K562 (cell line): ENCODE data around the gene EFNA1. TPM values are rescaled to one million over a fixed set of nuclear protein-coding genes. Genes with fewer than 3 reads are reported as not detected.

Experiments
- CBX1 ChIP-seq: sonication (generic); IDR thresholded peaks from 2 replicates; pipeline ENCODE4 v1.6.1; 2016; ENCODE audit warnings: antibody characterized with exemption, low read depth, mild to moderate bottlenecking
- HIVEP1 ChIP-seq: fragments of 250-450 bp; sonication (Bioruptor Pico); IDR thresholded peaks from 2 replicates; pipeline ENCODE4 v1.4.0; 2020; ENCODE audit warnings: mild to moderate bottlenecking
- HMBOX1 ChIP-seq: sonication (generic); IDR thresholded peaks from 2 replicates; pipeline ENCODE4 v1.6.1; 2016
- TRIM24 ChIP-seq, 2 experiments: fragments of 450-650 bp; IDR thresholded peaks; 2 replicates each; pipeline ENCODE4 v1.6.1; 2016
- ZNF764 ChIP-seq: fragments of 250-450 bp; sonication (Bioruptor Pico); IDR thresholded peaks from 2 replicates; pipeline ENCODE4 v1.4.0; 2020; ENCODE audit warnings: low read depth, mild to moderate bottlenecking, moderate library complexity
- polyA plus RNA-seq, 8 experiments: library from polyadenylated mRNA; depleted of rRNA in 4 of 8; stranded (reverse) in 5 of 8; unstranded in 3 of 8; fragments of >200 nt; fragmentation: Nextera tagmentation in 2 of 8; fragmentation: Illumina TruSeq in 1 of 8; extraction: Ambion mirVana in 2 of 8; extraction: Trizol in 1 of 8; gene quantifications; 2 replicates each; pipeline versions ENCODE4 v1.2.1 to v1.2.3, GENCODE V29; 2011 to 2014; ENCODE audit warnings: inconsistent platforms in 1 of 8, missing spikeins in 1 of 8
- total RNA-seq, 7 experiments: library from RNA; depleted of rRNA in 6 of 7; stranded (reverse); fragments of >200 nt in 6 of 7; fragmentation: Illumina TruSeq in 2 of 7; extraction: Trizol in 2 of 7; gene quantifications; 2 replicates each; pipeline versions ENCODE4 v1.2.1 to v1.2.3, GENCODE V29; 2011 to 2021; ENCODE audit warnings: low replicate concordance in 1 of 7
- TF ChIP-seq, protein P1 (sequence below): fragments of 450-650 bp; IDR thresholded peaks from 2 replicates; pipeline ENCODE4 v1.6.1; 2017; ENCODE audit warnings: antibody characterized with exemption, mild to moderate bottlenecking
- TF ChIP-seq, protein P2 (sequence below), 2 experiments: fragments of 450-650 bp; IDR thresholded peaks; 2 replicates each; pipeline ENCODE4 v1.6.1; 2016; ENCODE audit warnings: mild to moderate bottlenecking in 2 of 2, borderline replicate concordance in 1 of 2, low read depth in 1 of 2, moderate library complexity in 1 of 2
- TF ChIP-seq, protein P3 (sequence below): fragments of 450-650 bp; formaldehyde crosslinking; IDR thresholded peaks from 2 replicates; pipeline ENCODE4 v1.4.0; 2022; ENCODE audit warnings: mild to moderate bottlenecking, moderate library complexity

EFNA1 gene
- total and polyA plus RNA-seq, 9 of the 15 experiments (the other 6 are each of a cell fraction or from before 2014, with no cell fraction given): 2.1 to 9.3 (median 3.0) TPM

GRCh38 chr1:155135415-155136028 is 7.8 kb downstream of the EFNA1 start, which contains the start of gene SLC50A1 (continued):
- TF ChIP-seq, protein P1, sequence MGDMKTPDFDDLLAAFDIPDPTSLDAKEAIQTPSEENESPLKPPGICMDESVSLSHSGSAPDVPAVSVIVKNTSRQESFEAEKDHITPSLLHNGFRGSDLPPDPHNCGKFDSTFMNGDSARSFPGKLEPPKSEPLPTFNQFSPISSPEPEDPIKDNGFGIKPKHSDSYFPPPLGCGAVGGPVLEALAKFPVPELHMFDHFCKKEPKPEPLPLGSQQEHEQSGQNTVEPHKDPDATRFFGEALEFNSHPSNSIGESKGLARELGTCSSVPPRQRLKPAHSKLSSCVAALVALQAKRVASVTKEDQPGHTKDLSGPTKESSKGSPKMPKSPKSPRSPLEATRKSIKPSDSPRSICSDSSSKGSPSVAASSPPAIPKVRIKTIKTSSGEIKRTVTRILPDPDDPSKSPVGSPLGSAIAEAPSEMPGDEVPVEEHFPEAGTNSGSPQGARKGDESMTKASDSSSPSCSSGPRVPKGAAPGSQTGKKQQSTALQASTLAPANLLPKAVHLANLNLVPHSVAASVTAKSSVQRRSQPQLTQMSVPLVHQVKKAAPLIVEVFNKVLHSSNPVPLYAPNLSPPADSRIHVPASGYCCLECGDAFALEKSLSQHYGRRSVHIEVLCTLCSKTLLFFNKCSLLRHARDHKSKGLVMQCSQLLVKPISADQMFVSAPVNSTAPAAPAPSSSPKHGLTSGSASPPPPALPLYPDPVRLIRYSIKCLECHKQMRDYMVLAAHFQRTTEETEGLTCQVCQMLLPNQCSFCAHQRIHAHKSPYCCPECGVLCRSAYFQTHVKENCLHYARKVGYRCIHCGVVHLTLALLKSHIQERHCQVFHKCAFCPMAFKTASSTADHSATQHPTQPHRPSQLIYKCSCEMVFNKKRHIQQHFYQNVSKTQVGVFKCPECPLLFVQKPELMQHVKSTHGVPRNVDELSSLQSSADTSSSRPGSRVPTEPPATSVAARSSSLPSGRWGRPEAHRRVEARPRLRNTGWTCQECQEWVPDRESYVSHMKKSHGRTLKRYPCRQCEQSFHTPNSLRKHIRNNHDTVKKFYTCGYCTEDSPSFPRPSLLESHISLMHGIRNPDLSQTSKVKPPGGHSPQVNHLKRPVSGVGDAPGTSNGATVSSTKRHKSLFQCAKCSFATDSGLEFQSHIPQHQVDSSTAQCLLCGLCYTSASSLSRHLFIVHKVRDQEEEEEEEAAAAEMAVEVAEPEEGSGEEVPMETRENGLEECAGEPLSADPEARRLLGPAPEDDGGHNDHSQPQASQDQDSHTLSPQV: peak; percentile 64
- TF ChIP-seq TRIM24 (IDR thresholded peaks at IDR 0.05) (no peak), ZNF764 (CRISPR knock-in tag) (peak; percentile 88), HIVEP1 (CRISPR knock-in tag) (no peak), CBX1 (0 out of 2 replicates have a peak, but pooled peaks have one; percentile 39), HMBOX1 (no peak)
- TF ChIP-seq, protein P2, sequence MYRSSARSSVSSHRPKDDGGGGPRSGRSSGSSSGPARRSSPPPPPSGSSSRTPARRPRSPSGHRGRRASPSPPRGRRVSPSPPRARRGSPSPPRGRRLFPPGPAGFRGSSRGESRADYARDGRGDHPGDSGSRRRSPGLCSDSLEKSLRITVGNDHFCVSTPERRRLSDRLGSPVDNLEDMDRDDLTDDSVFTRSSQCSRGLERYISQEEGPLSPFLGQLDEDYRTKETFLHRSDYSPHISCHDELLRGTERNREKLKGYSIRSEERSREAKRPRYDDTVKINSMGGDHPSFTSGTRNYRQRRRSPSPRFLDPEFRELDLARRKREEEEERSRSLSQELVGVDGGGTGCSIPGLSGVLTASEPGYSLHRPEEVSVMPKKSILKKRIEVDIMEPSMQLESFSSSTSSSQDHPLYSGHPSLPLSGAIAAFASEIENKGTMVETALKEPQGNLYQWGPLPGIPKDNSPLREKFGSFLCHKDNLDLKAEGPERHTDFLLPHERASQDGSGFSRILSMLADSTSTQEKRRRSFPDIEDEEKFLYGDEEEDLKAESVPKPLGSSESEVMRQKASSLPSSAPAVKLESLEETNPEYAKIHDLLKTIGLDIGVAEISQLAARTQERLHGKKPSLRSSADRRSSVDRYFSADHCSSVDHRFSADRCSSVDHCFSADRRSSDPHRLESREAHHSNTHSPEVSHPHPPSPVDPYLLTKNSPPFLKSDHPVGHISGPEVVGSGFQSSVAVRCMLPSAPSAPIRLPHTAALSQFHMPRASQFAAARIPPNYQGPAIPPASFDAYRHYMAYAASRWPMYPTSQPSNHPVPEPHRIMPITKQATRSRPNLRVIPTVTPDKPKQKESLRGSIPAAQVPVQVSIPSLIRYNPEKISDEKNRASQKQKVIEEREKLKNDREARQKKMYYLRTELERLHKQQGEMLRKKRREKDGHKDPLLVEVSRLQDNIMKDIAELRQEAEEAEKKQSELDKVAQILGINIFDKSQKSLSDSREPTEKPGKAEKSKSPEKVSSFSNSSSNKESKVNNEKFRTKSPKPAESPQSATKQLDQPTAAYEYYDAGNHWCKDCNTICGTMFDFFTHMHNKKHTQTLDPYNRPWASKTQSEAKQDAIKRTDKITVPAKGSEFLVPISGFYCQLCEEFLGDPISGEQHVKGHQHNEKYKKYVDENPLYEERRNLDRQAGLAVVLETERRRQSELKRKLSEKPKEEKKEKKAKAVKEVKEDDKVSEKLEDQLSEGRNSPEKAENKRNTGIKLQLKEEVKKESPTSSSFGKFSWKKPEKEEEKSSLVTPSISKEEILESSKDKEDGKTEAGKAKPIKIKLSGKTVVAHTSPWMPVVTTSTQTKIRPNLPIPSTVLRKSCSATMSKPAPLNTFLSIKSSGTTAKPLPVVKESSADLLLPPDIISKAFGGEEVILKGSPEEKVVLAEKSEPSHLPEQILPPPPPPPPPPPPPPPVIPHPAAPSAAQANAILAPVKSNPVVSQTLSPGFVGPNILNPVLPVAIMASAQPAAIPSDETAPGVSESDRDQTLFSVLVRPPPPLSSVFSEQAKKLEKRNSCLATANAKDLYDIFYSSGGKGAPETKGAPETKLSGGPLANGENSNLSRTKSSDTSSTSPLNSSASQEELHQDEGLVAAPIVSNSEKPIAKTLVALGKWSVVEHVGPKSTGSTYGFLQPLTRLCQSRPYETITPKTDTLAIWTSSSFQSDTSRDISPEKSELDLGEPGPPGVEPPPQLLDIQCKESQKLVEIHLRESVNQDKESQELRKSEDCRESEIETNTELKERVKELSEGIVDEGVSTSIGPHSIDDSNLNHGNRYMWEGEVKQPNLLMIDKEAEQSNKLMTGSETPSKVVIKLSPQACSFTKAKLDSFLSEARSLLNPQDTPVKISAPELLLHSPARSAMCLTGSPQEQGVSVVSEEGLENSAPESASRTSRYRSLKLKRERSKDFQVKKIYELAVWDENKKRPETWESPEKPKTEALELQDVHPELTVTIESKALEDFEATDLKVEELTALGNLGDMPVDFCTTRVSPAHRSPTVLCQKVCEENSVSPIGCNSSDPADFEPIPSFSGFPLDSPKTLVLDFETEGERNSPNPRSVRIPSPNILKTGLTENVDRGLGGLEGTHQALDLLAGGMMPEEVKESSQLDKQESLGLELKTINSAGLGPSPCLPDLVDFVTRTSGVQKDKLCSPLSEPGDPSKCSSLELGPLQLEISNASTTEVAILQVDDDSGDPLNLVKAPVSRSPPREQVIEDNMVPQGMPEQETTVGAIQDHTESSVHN (IDR thresholded peaks at IDR 0.05; ENCODE audit: borderline replicate concordance in 1 of 2, low read depth in 1 of 2): 0 out of 4 replicates have a peak, but pooled peaks of 1 of the 2 experiments have one; percentile 4
- TF ChIP-seq, protein P3, sequence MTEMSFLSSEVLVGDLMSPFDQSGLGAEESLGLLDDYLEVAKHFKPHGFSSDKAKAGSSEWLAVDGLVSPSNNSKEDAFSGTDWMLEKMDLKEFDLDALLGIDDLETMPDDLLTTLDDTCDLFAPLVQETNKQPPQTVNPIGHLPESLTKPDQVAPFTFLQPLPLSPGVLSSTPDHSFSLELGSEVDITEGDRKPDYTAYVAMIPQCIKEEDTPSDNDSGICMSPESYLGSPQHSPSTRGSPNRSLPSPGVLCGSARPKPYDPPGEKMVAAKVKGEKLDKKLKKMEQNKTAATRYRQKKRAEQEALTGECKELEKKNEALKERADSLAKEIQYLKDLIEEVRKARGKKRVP (CRISPR knock-in tag): 0 out of 2 replicates have a peak, but pooled peaks have one; percentile 35
- TF ChIP-seq, all 486 proteins: peak for 130
